Measurements from ENCODE around the gene ATOSA.
A peak's percentile ranks its signal among the peaks of the same experiment; 100 is the strongest.

The ATOSA gene

DNA sequence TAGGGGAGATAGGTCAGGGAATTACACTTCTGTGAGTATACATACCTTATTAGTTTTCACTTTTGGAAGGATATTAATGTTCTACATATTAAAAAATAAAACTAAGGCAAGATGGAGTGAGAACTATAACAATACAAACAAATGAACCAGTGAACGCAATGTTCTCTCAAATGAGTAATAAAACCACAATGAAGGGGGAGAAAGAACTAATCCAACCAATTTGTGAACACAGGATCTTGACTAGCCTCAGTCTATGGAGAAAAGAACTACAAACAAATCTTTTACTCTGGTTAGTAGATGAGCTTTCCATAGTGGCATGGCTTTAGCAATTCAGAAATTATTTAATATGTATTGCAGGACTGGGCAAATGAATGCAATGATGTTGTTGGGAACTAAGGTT is 26.9 kb upstream of the ATOSA start:
- Mint-ChIP-seq H3K27me3 (no peaks in the 10 kb centered on the region), H3K4me1 (peaks cover 85% of the 10 kb centered on the region), H3K27ac (peak overlapping the region; percentile 69), H3K4me3 (no peak overlapping the region), H3K36me3 (no peaks in the 10 kb centered on the region), H3K9me3 (no peaks in the 10 kb centered on the region)
- no peak for ATAC-seq

DNA sequence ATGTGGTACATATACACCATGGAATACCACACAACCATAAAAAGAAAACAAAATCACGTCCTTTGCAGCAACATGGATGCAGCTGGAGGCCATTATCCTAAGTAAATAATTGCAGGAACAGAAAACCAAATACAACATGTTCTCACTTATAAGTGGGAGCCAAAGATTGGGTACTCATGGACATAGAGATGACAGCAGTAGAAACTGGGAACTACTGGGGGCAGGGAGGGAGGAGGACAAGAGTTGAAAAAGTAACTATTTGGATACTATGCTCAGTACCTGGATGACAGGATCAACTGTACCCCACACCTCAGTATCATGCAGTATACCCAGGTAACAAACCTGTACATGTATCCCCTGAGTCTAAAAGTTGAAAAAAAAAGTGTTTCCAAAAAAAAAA is 23.2 kb upstream of the ATOSA start:
- Mint-ChIP-seq H3K9me3 (no peaks in the 10 kb centered on the region), H3K27ac (peak overlapping the region; percentile 48), H3K36me3 (no peaks in the 10 kb centered on the region), H3K27me3 (no peaks in the 10 kb centered on the region), H3K4me1 (peaks cover 67% of the 10 kb centered on the region), H3K4me3 (no peak overlapping the region)
- ATAC-seq, result no peak

DNA sequence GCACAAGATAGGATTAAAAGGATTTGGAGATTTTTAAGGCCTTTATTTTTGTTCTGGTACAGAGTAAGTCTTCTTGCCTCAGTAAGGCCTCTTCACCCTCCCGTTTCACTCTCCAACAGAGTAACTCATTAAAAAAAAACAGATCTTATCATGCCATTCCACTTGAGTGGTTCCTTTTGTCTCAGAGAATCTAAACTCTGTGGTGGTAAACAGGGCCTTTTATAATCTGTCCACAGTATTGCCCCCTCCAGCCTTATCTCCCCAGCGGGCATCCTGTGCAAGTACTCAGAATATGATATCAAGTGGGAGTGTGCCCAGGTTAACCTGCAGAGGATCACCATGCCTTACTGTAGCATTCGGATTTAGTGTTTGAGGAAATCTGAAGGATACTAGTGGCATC is 20.3 kb upstream of the ATOSA start:
- Mint-ChIP-seq H3K9me3 (no peaks in the 10 kb centered on the region), H3K36me3 (peaks cover 7% of the 10 kb centered on the region), H3K27ac (peak overlapping the region; percentile 67), H3K4me1 (peaks cover 67% of the 10 kb centered on the region), H3K27me3 (no peaks in the 10 kb centered on the region), H3K4me3 (no peak overlapping the region)
- no peak for ATAC-seq

DNA sequence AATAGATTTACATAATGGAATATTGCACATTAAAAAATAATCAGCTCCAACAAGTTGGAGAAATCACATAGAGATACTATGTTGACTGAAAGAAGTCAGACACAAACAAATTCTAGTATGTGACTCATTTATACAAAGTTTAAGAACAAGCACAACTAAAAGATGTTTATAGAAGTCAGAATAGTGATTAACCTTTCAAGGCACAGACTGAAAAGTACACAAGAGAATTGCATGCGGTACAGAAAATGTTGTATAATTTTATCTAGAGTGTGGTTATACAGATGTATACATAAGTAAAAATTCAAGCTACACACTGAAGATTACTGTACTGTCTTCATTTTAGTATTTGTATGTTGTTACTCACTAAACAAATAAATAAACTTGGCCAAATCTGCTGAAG is 19.3 kb upstream of the ATOSA start:
- peaks cover 59% of the 10 kb centered on the region for H3K4me1 Mint-ChIP-seq
- no peak for ATAC-seq
- peaks cover 7% of the 10 kb centered on the region for H3K36me3 Mint-ChIP-seq
- no peaks in the 10 kb centered on the region for H3K9me3 Mint-ChIP-seq
- H3K27me3 Mint-ChIP-seq, result no peaks in the 10 kb centered on the region
- H3K27ac Mint-ChIP-seq, result no peak overlapping the region
- H3K4me3 Mint-ChIP-seq, result no peak overlapping the region

DNA sequence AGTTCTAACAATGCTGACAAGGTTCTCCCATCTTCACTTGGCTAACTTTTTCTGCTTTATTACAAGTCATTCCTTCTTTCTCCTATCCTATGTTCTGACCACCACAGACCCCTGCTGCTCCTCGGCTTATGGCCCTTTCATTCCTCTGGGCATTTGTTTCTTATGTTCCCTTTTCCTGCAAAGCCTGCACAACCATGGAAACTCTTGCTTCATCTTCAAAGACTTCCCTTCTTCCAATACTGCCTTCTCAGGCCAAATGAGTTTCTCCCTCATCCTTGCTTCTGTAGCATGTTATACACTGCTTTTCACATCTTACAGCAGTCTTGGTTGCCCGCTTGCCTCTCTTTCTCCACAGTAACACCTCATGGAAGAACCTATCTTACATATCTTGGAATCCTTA is 17.9 kb upstream of the ATOSA start:
- no peaks in the 10 kb centered on the region for H3K9me3 Mint-ChIP-seq
- no peak overlapping the region for H3K4me3 Mint-ChIP-seq
- H3K36me3 Mint-ChIP-seq, result peaks cover 7% of the 10 kb centered on the region
- peak overlapping the region; percentile 4 for H3K27ac Mint-ChIP-seq
- peaks cover 46% of the 10 kb centered on the region for H3K4me1 Mint-ChIP-seq
- no peaks in the 10 kb centered on the region for H3K27me3 Mint-ChIP-seq
- no peak for ATAC-seq

DNA sequence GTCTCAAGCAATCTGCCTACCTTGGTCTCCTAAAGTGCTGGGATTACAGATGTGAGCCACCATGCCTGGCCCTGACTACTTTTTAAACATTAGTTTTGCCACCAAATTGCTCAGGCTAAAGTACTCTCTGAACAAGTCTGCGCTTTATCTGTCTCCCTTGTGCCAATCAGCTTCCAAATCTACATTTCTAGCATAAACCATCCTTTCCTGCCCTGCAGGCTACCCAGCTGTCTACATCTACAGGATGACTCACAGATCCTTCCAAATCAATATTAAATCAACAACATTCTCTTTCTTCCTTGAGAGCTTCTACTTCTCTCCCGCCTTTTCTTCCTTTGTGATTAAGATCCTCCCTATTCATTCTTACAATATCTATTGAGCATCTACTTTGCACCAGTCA is 16.0 kb upstream of the ATOSA start:
- Mint-ChIP-seq H3K4me3 (no peak overlapping the region), H3K9me3 (no peaks in the 10 kb centered on the region), H3K27ac (peak overlapping the region; percentile 20), H3K36me3 (peaks cover 7% of the 10 kb centered on the region), H3K4me1 (peaks cover 37% of the 10 kb centered on the region), H3K27me3 (no peaks in the 10 kb centered on the region)
- no peak for ATAC-seq

DNA sequence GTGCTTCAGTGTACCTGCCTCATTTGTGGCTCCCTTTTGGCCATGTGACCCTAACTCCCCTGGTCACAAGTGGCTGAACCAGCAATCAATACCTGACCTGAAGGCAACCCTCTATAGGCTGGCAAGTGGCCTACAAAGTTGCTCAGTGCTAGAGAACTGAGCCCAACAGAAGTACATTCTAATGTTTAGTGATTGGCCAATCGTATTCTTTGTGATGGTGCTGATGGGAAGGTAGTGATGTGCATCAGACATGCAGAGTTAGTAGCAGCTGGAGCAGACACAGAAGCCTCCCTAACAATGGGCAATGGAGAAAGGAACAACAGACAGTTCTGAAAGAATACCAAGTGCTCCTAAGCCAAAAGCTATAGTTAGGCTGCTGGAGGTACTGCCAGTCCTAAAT is 10.4 kb upstream of the ATOSA start:
- Mint-ChIP-seq H3K27ac (no peak overlapping the region), H3K36me3 (peaks cover 10% of the 10 kb centered on the region), H3K27me3 (no peaks in the 10 kb centered on the region), H3K9me3 (peaks cover 4% of the 10 kb centered on the region), H3K4me1 (peaks cover 40% of the 10 kb centered on the region), H3K4me3 (no peak overlapping the region)
- ATAC-seq, result no peak

DNA sequence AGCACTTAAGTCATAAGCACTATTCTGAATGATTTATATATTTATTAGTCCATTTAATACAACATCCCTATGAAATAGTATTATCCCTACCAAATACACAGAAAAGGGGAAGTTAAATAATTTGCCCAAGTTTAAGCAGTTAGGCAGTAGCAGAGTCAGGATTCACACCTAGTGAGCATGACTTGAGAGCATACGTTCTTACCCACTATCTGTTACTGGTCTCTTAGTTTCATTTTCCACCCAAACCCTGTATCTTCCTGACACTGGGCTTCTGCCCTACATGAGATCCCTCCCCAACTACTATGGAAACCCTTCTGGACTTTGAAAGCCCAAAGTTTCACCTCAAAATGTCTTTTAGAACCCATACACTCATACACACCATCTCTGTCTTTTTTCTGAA is 4.4 kb upstream of the ATOSA start:
- H3K27me3 Mint-ChIP-seq, result no peaks in the 10 kb centered on the region
- peak overlapping the region; percentile 98 for H3K27ac Mint-ChIP-seq
- peak overlapping the region; percentile 50 for H3K4me3 Mint-ChIP-seq
- H3K36me3 Mint-ChIP-seq, result peaks cover 15% of the 10 kb centered on the region
- peak; percentile 63 for ATAC-seq
- peaks cover 4% of the 10 kb centered on the region for H3K9me3 Mint-ChIP-seq
- peaks cover 69% of the 10 kb centered on the region for H3K4me1 Mint-ChIP-seq

DNA sequence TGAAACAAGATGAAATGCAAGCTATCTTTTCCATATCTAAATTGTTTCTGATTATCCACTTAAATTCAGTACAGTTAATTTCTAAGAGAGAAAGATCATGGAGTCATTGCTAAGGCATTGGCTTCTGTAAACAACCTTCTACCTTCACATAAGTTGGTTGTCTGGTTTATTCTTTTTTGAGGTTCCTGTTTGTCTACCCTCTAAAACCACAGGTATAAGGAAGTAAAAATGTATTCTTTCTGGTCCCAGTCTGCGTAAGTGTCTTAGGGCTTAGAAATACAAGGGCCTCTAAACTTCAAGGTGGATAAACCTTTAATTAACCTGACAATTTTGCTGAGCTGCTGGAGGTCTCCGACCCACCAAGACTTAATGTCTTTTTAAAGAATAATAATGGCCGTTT is 3.6 kb upstream of the ATOSA start:
- peak overlapping the region; percentile 98 for H3K27ac Mint-ChIP-seq
- H3K36me3 Mint-ChIP-seq, result peaks cover 7% of the 10 kb centered on the region
- ATAC-seq, result peak; percentile 55
- H3K4me3 Mint-ChIP-seq, result peak overlapping the region; percentile 29
- no peaks in the 10 kb centered on the region for H3K27me3 Mint-ChIP-seq
- peaks cover 62% of the 10 kb centered on the region for H3K4me1 Mint-ChIP-seq
- H3K9me3 Mint-ChIP-seq, result no peaks in the 10 kb centered on the region

DNA sequence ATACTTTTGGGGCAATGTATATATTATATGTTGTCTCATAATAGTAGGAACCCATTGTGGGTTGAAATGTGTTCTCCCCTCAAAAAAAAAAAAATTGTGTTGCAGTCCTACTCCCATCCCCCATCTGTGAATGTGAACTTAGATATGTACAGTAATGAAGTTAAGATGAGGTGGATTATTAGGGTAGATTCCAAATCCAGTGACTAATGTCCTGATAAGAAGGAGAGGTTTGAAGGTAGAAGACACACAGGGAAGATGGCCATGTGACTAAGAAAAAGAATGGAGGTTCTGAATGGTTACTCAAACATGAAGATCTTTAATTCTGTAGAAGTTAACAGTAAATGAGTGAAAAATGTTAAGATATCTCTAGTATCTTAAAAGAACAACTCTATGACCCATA is 3.0 kb upstream of the ATOSA start:
- H3K27ac Mint-ChIP-seq, result peak overlapping the region; percentile 98
- ATAC-seq, result no peak
- H3K27me3 Mint-ChIP-seq, result no peaks in the 10 kb centered on the region
- peak overlapping the region; percentile 14 for H3K4me3 Mint-ChIP-seq
- no peaks in the 10 kb centered on the region for H3K9me3 Mint-ChIP-seq
- peaks cover 7% of the 10 kb centered on the region for H3K36me3 Mint-ChIP-seq
- peaks cover 58% of the 10 kb centered on the region for H3K4me1 Mint-ChIP-seq

DNA sequence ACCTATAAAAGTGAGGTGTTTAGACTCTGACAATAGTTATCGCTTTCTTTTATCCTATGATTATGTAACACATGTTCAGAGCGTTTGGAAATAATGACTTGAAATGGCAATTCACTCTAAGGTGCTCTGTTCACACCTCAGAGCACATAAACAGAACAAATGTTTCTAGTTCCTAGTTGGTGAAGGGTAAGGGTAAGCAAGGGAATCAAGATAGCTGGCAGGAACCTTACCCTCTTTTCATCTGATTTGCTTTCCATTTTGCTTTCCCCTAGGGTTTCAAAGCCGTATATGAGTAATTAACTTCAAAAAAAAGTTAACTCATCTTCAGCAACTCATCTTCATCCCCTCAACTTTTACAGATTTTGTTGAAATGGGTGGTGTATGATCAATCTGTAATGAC is 2.3 kb upstream of the ATOSA start:
- ATAC-seq, result no peak
- Mint-ChIP-seq H3K36me3 (peaks cover 7% of the 10 kb centered on the region), H3K4me1 (peaks cover 50% of the 10 kb centered on the region), H3K27ac (peak overlapping the region; percentile 98), H3K9me3 (no peaks in the 10 kb centered on the region), H3K4me3 (peak overlapping the region; percentile 12), H3K27me3 (no peaks in the 10 kb centered on the region)

DNA sequence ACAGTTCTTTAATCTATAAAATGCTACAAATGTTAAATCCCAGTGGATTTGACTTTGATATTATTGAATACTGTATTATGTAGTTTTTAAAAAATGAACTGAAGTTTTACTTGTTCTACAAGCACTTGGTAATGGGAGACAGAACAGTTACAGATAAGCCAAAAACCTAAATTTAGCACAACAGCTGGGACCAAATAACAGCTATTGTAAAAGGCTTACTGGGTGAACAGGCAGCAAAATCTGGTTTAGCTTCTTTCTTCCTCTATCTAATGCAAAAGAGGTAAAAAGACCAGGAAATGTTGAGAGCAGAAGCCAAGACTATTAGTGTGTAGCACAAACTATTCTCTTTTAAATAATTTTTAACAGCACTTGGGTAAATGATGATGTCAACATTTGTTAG is 1.6 kb upstream of the ATOSA start:
- Mint-ChIP-seq H3K4me3 (peak overlapping the region; percentile 96), H3K27me3 (no peaks in the 10 kb centered on the region)
- no peak for ATAC-seq

DNA sequence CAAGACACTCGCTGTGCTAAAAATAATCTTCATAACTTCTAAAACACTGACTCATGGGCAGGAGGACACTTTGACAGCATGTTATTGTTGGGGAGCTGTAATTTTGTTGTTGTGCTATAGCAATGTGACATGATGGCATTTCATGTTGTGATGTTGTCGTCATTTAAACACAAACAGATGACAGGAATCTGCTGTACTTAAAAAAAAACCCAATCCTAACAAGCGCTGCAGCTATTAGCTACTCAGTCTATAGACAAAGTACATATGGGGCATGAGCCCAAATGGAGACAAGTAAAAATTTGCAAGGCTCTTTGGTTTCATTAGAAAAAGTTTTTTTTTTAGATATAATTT is 828 bp upstream of the ATOSA start:
- ATAC-seq, result no peak
- Mint-ChIP-seq H3K9me3 (no peaks in the 10 kb centered on the region), H3K4me3 (peak overlapping the region; percentile 96), H3K27me3 (no peaks in the 10 kb centered on the region), H3K27ac (peak overlapping the region; percentile 98), H3K4me1 (peaks cover 45% of the 10 kb centered on the region), H3K36me3 (peaks cover 14% of the 10 kb centered on the region)

More for the DNA sequence above, 1.6 kb upstream of the ATOSA start:
- H3K9me3 Mint-ChIP-seq, result no peaks in the 10 kb centered on the region
- peaks cover 7% of the 10 kb centered on the region for H3K36me3 Mint-ChIP-seq
- peaks cover 44% of the 10 kb centered on the region for H3K4me1 Mint-ChIP-seq
- peak overlapping the region; percentile 98 for H3K27ac Mint-ChIP-seq

DNA sequence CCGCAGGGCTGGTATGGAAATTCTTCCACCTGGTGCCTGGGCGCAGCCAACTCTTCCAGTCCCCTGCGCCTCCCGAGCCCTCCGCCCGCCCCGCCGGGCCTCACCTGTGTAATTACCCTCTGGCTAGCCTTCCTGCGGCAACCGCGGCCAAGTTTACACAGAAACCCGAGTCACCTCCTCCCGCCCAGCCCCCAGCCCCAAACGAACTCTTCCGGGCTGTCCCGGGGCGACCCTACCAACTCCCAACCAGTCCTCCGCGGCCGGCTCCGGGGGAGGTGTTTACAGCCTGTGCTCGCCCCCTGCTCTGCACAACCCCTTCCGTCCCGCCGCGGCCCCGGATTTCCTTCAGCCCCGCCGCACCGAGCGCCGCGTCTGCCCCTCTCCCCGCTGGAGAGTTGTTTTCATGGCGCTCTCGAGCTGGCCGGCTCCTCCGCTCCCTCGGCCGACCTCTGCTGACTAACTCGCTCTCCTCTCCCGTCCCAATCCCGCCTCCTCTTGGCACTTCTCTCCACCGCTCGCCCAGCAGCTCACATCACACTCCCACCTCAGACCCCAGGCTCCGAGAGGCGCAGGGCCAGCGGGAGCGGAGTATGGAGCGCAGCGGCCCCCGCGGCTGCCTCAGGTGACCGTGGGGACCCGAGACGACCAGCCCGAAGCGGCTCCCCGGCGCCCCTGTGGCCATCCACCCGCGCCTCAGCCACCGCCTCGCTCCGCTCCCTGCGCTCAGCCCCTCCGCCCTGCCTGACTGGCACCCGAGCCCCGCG is 538 bp downstream of the ATOSA start:
- peak; percentile 72 for ATAC-seq
- H3K27ac Mint-ChIP-seq, result peak overlapping the region; percentile 98

DNA sequence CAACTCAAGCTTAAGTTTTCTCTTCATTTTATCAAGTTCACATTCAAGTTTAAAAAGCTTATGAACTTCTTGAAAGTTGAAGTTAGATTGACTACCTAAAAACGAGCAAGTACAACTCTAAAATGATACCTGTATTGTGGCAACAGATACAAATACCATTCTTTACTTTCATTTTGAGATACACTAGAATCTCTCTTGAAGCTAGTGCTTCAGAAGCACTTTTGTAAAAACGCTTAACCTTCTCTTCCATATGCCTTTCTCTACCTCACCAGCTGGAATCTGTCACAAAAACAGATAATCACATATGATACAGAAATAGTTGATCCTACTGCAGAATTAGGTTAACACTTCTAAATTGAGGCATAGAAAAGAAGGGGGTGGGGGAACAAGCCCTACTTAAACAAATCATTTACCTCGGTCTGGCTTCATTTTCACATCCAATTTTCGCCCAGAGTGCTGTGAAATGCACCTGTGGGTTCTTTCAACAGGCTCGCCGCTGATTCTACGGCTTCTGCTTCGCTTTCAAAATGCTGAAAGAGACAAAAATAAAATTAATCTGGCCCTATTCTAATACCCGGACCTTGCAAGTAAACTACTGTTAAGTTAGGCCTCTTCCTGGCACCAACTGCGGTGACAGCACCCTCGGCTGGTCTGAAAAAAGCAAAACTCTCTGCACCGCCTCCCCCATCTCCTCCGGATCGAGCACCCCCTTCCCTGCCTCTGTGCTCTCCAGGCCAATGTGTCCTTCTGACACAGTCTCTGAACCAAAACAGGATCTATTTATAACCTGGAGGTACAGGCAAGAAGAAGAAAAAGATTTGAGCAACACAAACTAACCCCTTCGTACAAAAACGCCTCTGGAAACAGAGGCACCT is 1.4 kb downstream of the ATOSA start:
- H3K4me3 Mint-ChIP-seq, result peak overlapping the region; percentile 96

More for the DNA sequence above, 538 bp downstream of the ATOSA start:
- peaks cover 42% of the 10 kb centered on the region for H3K4me1 Mint-ChIP-seq
- H3K36me3 Mint-ChIP-seq, result peaks cover 16% of the 10 kb centered on the region
- H3K9me3 Mint-ChIP-seq, result no peaks in the 10 kb centered on the region
- no peaks in the 10 kb centered on the region for H3K27me3 Mint-ChIP-seq
- peak overlapping the region; percentile 96 for H3K4me3 Mint-ChIP-seq

DNA sequence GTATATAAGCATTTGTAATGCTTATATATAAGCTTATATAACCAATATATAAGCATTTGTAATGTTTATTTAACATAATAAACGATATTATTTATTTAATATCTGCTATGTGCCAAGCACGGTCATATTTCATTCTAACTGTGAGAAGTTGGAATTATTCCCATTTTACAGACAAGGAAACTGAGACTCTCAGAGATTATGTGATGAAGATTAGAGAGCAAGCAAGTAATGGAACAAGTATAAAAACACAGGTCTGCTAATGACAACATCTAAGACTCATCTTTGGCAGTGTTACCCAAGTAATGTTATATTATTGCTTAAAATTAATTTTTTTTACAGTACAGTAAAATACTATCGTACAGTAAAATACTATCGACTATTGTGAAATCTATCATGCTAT is 4.4 kb downstream of the ATOSA start:
- H3K27ac Mint-ChIP-seq, result peak overlapping the region; percentile 71
- H3K4me3 Mint-ChIP-seq, result no peak overlapping the region
- no peaks in the 10 kb centered on the region for H3K27me3 Mint-ChIP-seq
- H3K9me3 Mint-ChIP-seq, result no peaks in the 10 kb centered on the region
- peaks cover 37% of the 10 kb centered on the region for H3K36me3 Mint-ChIP-seq
- ATAC-seq, result no peak
- peaks cover 39% of the 10 kb centered on the region for H3K4me1 Mint-ChIP-seq

More for the DNA sequence above, 1.4 kb downstream of the ATOSA start:
- Mint-ChIP-seq H3K36me3 (peaks cover 24% of the 10 kb centered on the region), H3K27me3 (no peaks in the 10 kb centered on the region), H3K4me1 (peaks cover 48% of the 10 kb centered on the region), H3K27ac (peak overlapping the region; percentile 98), H3K9me3 (no peaks in the 10 kb centered on the region)
- ATAC-seq, result peak; percentile 58

All from stimulated activated memory B cell treated with anti-CD40 and anti-IgM and Interleukin-4, amounts not matched to agents 10 μg/mL and 1 μg/mL and 100 μg/mL, for 72 hours (primary cell).